ENCODE results near the gene PARL. TPM values are rescaled to one million over a fixed set of nuclear protein-coding genes. Genes with fewer than 3 reads are reported as not detected.

The PARL gene
- polyA plus RNA-seq, 1 experiment: 46.2 TPM

- DNase-seq (ENCODE audit: low read depth, low spot score): no peak
- TF ChIP-seq CTCF (IDR thresholded peaks at IDR 0.05; ENCODE audit: low read depth, low read length): no peak
- CTCF ChIA-PET: interaction anchor here (2.6 kb wide), 1 partner anchor 39 kb away, joined by 8 read pairs; the partner anchor contains the start of gene PARL
- Histone ChIP-seq H3K4me3 (ENCODE audit: low read depth, low read length) (no peak overlapping the region), H3K27me3 (ENCODE audit: control insufficient read depth, insufficient read depth, low read length) (no peaks in the 10 kb centered on the region), H3K27ac (ENCODE audit: low read depth, low read length) (peak overlapping the region; percentile 33), H3K9me3 (ENCODE audit: control insufficient read depth, insufficient read depth, low read length) (no peaks in the 10 kb centered on the region)
- POLR2A ChIA-PET: no interaction called here
Measured at GRCh38 chr3:183845608-183846288, 38.9 kb downstream of the PARL start.

DNA sequence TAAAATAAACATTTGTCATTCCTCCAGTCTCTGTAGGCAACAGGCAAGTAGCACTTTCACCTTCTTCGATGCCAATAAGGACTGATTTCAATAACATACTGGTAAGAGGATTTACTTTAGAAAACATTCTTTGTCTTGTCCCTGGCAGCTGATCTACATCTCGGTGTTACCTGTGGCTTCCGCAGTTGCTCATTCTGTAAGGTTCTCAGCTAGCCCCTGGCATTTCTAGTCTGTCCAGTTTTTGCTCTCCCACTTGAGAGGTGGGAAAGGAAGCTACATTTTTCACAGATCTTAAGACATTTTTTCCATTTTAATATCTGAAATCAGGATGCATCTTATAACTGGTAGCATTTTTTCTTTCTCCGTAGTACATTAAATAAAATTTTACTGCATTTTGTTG lies 39.6 kb downstream of the PARL start:
- H3K27ac ChIP-seq (ENCODE audit: low read depth, low read length): peak overlapping the region; percentile 71
- ChIA-PET CTCF (interaction anchor here (2.6 kb wide), 1 partner anchor 39 kb away, joined by 8 read pairs; the partner anchor contains the start of gene PARL), POLR2A (no interaction called here)

DNA sequence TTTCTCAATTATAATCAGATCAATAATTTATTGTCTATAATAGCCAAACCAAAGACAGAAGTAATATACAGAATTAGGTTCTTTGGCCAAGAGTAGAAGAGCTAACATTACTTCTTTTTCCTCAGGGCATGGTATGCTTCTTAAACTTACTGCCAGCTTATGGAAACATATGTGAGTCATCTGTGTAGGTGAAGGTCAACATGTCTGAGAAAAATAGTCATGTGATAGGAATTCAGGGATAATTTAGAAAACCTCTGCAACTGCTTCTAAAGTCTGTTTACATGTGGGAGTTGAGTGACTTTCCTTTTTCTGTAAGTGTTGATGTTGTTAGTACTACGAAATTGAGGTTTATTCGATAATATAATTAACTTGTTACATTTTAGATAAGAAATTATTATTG lies 40.1 kb downstream of the PARL start:
- H3K27ac ChIP-seq (ENCODE audit: low read depth, low read length): no peak overlapping the region
- H3K9me3 ChIP-seq (ENCODE audit: control insufficient read depth, insufficient read depth, low read length): no peaks in the 10 kb centered on the region
- H3K4me3 ChIP-seq (ENCODE audit: low read depth, low read length): no peak overlapping the region
- no peaks in the 10 kb centered on the region for H3K27me3 ChIP-seq (ENCODE audit: control insufficient read depth, insufficient read depth, low read length)
- POLR2A ChIA-PET: interaction anchor here (1.0 kb wide), 1 partner anchor 40 kb away, joined by 3 read pairs; the partner anchor contains the start of gene PARL
- CTCF ChIA-PET: interaction anchor here (0.5 to 2.6 kb wide), 4 partner anchors 40 to 51 kb away, joined by 3 to 8 read pairs (median 5); partner anchors contain the start of gene PARL
- peak; percentile 62 for DNase-seq (ENCODE audit: low read depth, low spot score)
- no peak for TF ChIP-seq CTCF (IDR thresholded peaks at IDR 0.05; ENCODE audit: low read depth, low read length)

More for the DNA sequence above, 39.6 kb downstream of the PARL start:
- Histone ChIP-seq H3K9me3 (ENCODE audit: control insufficient read depth, insufficient read depth, low read length) (no peaks in the 10 kb centered on the region), H3K4me3 (ENCODE audit: low read depth, low read length) (no peak overlapping the region), H3K27me3 (ENCODE audit: control insufficient read depth, insufficient read depth, low read length) (no peaks in the 10 kb centered on the region)
- no peak for TF ChIP-seq CTCF (IDR thresholded peaks at IDR 0.05; ENCODE audit: low read depth, low read length)
- DNase-seq (ENCODE audit: low read depth, low spot score): no peak

DNA sequence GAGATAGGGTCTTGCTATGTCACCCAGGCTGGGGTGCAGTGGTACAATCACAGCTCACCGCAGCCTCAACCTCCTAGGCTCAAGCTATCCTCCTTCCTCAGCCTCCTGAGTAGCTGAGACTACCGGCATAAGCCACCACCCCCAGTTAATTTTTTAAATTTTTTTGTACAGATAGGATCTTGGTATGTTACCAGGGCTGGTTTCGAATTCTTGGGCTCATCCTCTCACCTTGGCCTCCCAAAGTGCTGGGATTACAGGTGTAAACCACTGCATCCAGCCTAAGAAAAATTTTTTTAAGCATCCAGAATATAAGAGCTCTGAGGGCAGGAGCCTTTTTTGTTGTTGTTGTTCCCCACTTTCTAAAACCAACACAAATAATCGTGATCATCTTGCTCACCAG lies 44.9 kb downstream of the PARL start:
- POLR2A ChIA-PET: no interaction called here

More for the DNA sequence above, 44.9 kb downstream of the PARL start:
- H3K27me3 ChIP-seq (ENCODE audit: control insufficient read depth, insufficient read depth, low read length): no peaks in the 10 kb centered on the region
- no peak overlapping the region for H3K4me3 ChIP-seq (ENCODE audit: low read depth, low read length)
- H3K27ac ChIP-seq (ENCODE audit: low read depth, low read length): no peak overlapping the region
- no peak for TF ChIP-seq CTCF (IDR thresholded peaks at IDR 0.05; ENCODE audit: low read depth, low read length)
- H3K9me3 ChIP-seq (ENCODE audit: control insufficient read depth, insufficient read depth, low read length): no peaks in the 10 kb centered on the region
- DNase-seq (ENCODE audit: low read depth, low spot score): no peak
- CTCF ChIA-PET: no interaction called here
